GM12878 (cell line): Measurements from ENCODE around the gene FAM193A. TPM values are rescaled to one million over a fixed set of nuclear protein-coding genes. Genes with fewer than 3 reads are reported as not detected.
"Not testable (repeated sequence)": the region's sequence is repeated elsewhere in the genome, so short reads cannot be mapped to it uniquely, and the experiment has no call there.

Experiments
- ATAC-seq: fragments of 200-7000 bp; cut with Tn5 transposase; 3 replicates; pipeline ENCODE4 v1.9.1; 2020; ENCODE audit warnings: mild to moderate bottlenecking, moderate library complexity
- BruUV-seq: library from RNA; stranded (reverse); fragments of 400-500 nt; replicated peaks from 2 replicates; lab custom pipeline; 2021; lab: Mats Ljungman, UMichigan
- CTCF ChIA-PET: fragments of 300-600 bp; sonication (Branson Sonifier 250); formaldehyde crosslinking; extraction: SDS; loops from one replicate; lab custom pipeline; 2021; ENCODE audit warnings: inconsistent platforms; lab: Yijun Ruan, JAX
- POLR2A ChIA-PET: fragments of 350-600 bp; formaldehyde crosslinking; extraction: SDS; loops from one replicate; lab custom pipeline; 2021; ENCODE audit warnings: inconsistent platforms; lab: Charles Lee
- RAD21 ChIA-PET: fragments of 300-600 bp; sonication (Branson Sonifier 250); formaldehyde crosslinking; loops from one replicate; lab custom pipeline; 2023; ENCODE audit warnings: antibody characterized with exemption; ENCODE audit not compliant: unreplicated experiment; lab: Charles Lee
- SMC1A ChIA-PET: fragments of 300-600 bp; sonication (Branson Sonifier 250); formaldehyde crosslinking; loops from one replicate; lab custom pipeline; 2023; ENCODE audit not compliant: unreplicated experiment, uncharacterized antibody; lab: Charles Lee
- DNase-seq: peaks from one replicate; pipeline ENCODE4 v3.0.0-alpha.2; 2011; ENCODE audit warnings: low read depth, low spot score
- FAIRE-seq: peaks from 3 replicates; lab custom pipeline; 2011; peaks lifted over from hg19 to GRCh38; lab: Jason Lieb, UNC
- H2AFZ ChIP-seq: 2 replicates; pipeline ENCODE4 v1.6.0; 2011; ENCODE audit warnings: low read depth, low read length, control low read depth; ENCODE audit not compliant: control insufficient read depth
- H3K27ac ChIP-seq: 2 replicates; pipeline ENCODE4 v1.5.1; 2011; ENCODE audit warnings: control low read depth; ENCODE audit not compliant: control insufficient read depth, insufficient read depth
- H3K27me3 ChIP-seq, 2 experiments: replicated peaks in 1 of 2; 2 replicates each; pipeline versions ENCODE4 v1.6.0 to v1.6.1; 2011; ENCODE audit warnings: low read length in 1 of 2; ENCODE audit not compliant: control insufficient read depth in 2 of 2, insufficient read depth in 2 of 2
- H3K36me3 ChIP-seq, 2 experiments: 2 replicates each; pipeline ENCODE4 v1.5.1; 2011; ENCODE audit warnings: low read length in 1 of 2; ENCODE audit not compliant: control insufficient read depth in 2 of 2, insufficient read depth in 2 of 2
- H3K4me1 ChIP-seq: 2 replicates; pipeline ENCODE4 v1.6.1; 2011; ENCODE audit warnings: mild to moderate bottlenecking, low read length, moderate library complexity, mixed read lengths; ENCODE audit not compliant: control insufficient read depth, insufficient read depth
- H3K4me2 ChIP-seq: 2 replicates; pipeline ENCODE4 v1.6.0; 2011; ENCODE audit warnings: control low read depth; ENCODE audit not compliant: control insufficient read depth, insufficient read depth
- H3K4me3 ChIP-seq: fragments of 200-600 bp; sonication (generic); 2 replicates; pipeline ENCODE4 v1.5.1; 2016
- H3K79me2 ChIP-seq: 2 replicates; pipeline ENCODE4 v1.6.0; 2011; ENCODE audit warnings: low read length; ENCODE audit not compliant: control insufficient read depth, insufficient read depth
- H3K9ac ChIP-seq: 2 replicates; pipeline ENCODE4 v1.8.0; 2011; ENCODE audit warnings: low read length, control low read depth, mixed read lengths; ENCODE audit not compliant: control insufficient read depth, insufficient read depth
- H3K9me3 ChIP-seq: replicated peaks from 3 replicates; pipeline ENCODE4 v1.5.1; 2011; ENCODE audit warnings: mild to moderate bottlenecking, low read length; ENCODE audit not compliant: control insufficient read depth, insufficient read depth
- H4K20me1 ChIP-seq: 2 replicates; pipeline ENCODE4 v1.6.0; 2011; ENCODE audit not compliant: control insufficient read depth, insufficient read depth
- EP300 ChIP-seq, 2 experiments: fragments of 150-350 bp in 1 of 2; IDR thresholded peaks; 2 replicates each; pipeline ENCODE4 v1.6.1; 2011 to 2012; ENCODE audit warnings: low read depth in 2 of 2, low read length in 2 of 2, borderline replicate concordance in 1 of 2, improper control_type of control experiment in 1 of 2, inconsistent platforms in 1 of 2; ENCODE audit not compliant: control insufficient read depth in 1 of 2
- MLLT1 ChIP-seq: fragments of 450-650 bp; IDR thresholded peaks from 2 replicates; pipeline ENCODE4 v1.6.1; 2016; ENCODE audit warnings: mild to moderate bottlenecking
- NFYB ChIP-seq: IDR thresholded peaks from 2 replicates; pipeline ENCODE4 v1.6.1; 2011; ENCODE audit warnings: low read depth, mild to moderate bottlenecking, low read length, improper control_type of control experiment, moderate library complexity; ENCODE audit not compliant: insufficient read depth
- WGBS: methylation state at CpG from one replicate; pipeline ENCODE4 v1.1.6; 2016; ENCODE audit warnings: low lambda C conversion rate; ENCODE audit not compliant: insufficient replicate concordance, insufficient coverage; ENCODE audit errors: missing lambda C conversion rate; 5-methylcytosine and 5-hydroxymethylcytosine counted together
- in situ Hi-C: fragments of 300-500 bp; cut with MboI; formaldehyde crosslinking; loops from 9 replicates; pipeline ENCODE4 v1.14.3; 2018; ENCODE audit warnings: mixed read lengths
- intact Hi-C: fragments of 100-400 bp; cut with micrococcal nuclease; formaldehyde crosslinking; loops from one replicate; pipeline ENCODE4 v1.14.2; 2022; ENCODE audit not compliant: unreplicated experiment
- polyA plus RNA-seq, 11 experiments: library from polyadenylated mRNA; depleted of rRNA in 4 of 11; unstranded in 6 of 11; stranded (reverse) in 5 of 11; fragments of >200 nt; fragmentation: Nextera tagmentation in 4 of 11; fragmentation: Illumina TruSeq in 1 of 11; extraction: Ambion mirVana in 4 of 11; extraction: Trizol in 1 of 11; gene quantifications; 1 replicate in 1 of 11; 2 replicates in 10 of 11; pipeline versions ENCODE4 v1.2.1 to v1.2.3, GENCODE V29; 2011 to 2016; ENCODE audit warnings: inconsistent platforms in 2 of 11, missing spikeins in 2 of 11, low read depth in 1 of 11
- total RNA-seq, 4 experiments: library from RNA; depleted of rRNA in 3 of 4; stranded (reverse); fragments of >200 nt in 3 of 4; fragmentation: Illumina TruSeq in 1 of 4; extraction: Trizol in 1 of 4; gene quantifications; 2 replicates each; pipeline versions ENCODE4 v1.2.1 to v1.2.3, GENCODE V29; 2013 to 2021

FAM193A gene
- total and polyA plus RNA-seq, 10 of the 15 experiments (the other 5 are each of a cell fraction or from before 2014, with no cell fraction given) = 0.52 to 23.3 (median 7.4) TPM

DNA sequence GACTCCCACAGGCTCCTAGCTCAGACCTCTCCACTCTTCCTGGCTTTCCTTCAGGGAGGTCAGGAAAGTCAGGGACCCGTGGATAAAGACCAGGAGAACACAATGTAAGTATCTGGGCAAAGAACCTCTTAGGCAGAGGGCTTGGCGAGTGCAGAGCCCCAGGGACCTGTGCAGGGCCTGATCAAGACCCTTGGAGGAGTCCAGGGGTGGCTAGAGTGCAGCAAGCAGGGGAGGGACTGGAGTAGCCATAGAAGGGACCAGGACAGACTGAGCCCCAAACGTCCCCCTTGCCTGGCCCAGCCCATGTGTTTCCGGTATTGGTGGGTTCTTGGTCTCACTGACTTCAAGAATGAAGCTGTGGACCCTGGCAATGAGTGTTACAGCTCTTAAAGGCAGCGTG is 225.6 kb downstream of the FAM193A start (continued):
- TF ChIP-seq EP300 (IDR thresholded peaks at IDR 0.05; ENCODE audit: borderline replicate concordance in 1 of 2, control insufficient read depth in 1 of 2, low read depth in 2 of 2, low read length in 2 of 2) = no peak

DNA sequence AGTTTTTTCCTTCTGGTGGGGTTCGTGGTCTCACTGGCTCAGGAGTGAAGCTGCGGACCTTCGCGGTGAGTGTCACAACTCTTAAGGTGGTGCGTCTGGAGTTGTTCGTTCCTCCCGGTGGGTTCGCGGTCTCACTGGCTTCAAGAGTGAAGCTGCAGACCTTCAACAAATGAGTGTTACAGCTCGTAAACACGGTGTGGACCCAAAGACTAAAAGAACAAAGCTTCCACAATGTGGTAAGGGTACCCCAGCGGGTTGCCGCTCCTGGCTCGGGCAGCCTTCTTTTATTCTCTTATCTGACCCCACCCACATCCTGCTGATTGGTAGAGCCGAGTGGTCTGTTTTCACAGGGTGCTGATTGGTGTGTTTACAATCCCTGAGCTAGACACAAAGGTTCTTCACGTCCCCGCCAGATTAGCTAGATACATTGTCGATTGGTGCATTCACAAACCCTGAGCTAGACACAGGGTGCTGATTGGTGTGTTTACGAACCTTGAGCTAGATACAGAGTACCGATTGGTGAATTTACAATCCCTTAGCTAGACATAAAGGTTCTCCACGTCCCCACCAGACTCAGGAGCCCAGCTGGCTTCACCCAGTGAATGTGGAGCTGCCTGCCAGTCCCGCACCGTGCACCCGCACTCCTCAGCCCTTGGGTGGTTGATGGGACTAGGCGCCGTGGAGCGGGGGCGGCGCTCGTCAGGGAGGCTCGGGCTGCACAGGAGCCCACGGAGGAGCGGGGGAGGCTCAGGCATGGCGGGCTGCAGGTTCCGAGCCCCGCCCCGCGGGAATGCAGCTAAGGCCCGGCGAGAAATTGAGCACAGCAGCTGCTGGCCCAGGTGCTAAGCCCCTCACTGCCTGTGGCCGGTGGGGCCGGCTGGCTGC is 226.3 kb downstream of the FAM193A start:
- peak; percentile 73 for TF ChIP-seq NFYB
- TF ChIP-seq MLLT1 = 0 out of 2 replicates have a peak, but pooled peaks have one; percentile 29
- SMC1A ChIA-PET = interaction anchor here (0.8 to 2.8 kb wide), 16 partner anchors 15 to 225 kb away, joined by 3 to 9 read pairs (median 4); partner anchors contain the start of genes GRK4 and NOP14
- 91% methylated on average over 35 of the region's 42 CpGs for WGBS
- CTCF ChIA-PET = interaction anchor here (0.6 to 3.5 kb wide), 18 partner anchors 8 to 216 kb away, joined by 3 to 22 read pairs (median 5); no protein-coding TSS in a partner anchor
- peak; percentile 65 for FAIRE-seq
- in situ Hi-C loops = loop anchor here (25.0 kb wide), 1 partner anchor 175 kb away; no protein-coding TSS in a partner anchor
- H3K36me3 ChIP-seq, H2AFZ ChIP-seq, H3K4me2 ChIP-seq, H3K27ac ChIP-seq, H4K20me1 ChIP-seq, H3K9ac ChIP-seq, ATAC-seq, H3K4me3 ChIP-seq, H3K79me2 ChIP-seq, DNase-seq, H3K9me3 ChIP-seq, H3K27me3 ChIP-seq, BruUV-seq: not testable (repeated sequence)
- RAD21 ChIA-PET = interaction anchor here (0.5 to 3.8 kb wide), 18 partner anchors 11 to 277 kb away, joined by 3 to 21 read pairs (median 5); partner anchors contain the start of genes GRK4 and NOP14
- intact Hi-C loops = loop anchor here (5.0 to 10.0 kb wide), 4 partner anchors 50 to 282 kb away; partner anchors contain the start of genes GRK4 and NOP14
- POLR2A ChIA-PET = interaction anchor here (0.9 to 1.0 kb wide), 2 partner anchors 23 to 173 kb away, joined by 3 to 5 read pairs; no protein-coding TSS in a partner anchor
- peaks cover 11% of the 10 kb centered on the region for H3K4me1 ChIP-seq
